Panc1 (cell line): ENCODE data around the gene PLXND1.

Experiments used
- CTCF ChIP-seq: fragments of 450-650 bp; IDR thresholded peaks from 2 replicates; pipeline ENCODE4 v1.5.1; 2017; ENCODE audit warnings: mild to moderate bottlenecking
- POLR2AphosphoS5 ChIP-seq: IDR thresholded peaks from 2 replicates; pipeline ENCODE4 v1.6.1; 2012; ENCODE audit warnings: mild to moderate bottlenecking, low read depth, low read length, moderate library complexity
- REST ChIP-seq, 2 experiments: IDR thresholded peaks; 2 replicates each; pipeline ENCODE4 v1.6.1; 2011 to 2012; ENCODE audit warnings: low read depth in 2 of 2, control low read depth in 1 of 2, low read length in 1 of 2, mild to moderate bottlenecking in 1 of 2, moderate library complexity in 1 of 2; ENCODE audit not compliant: insufficient read depth in 1 of 2
- SIN3A ChIP-seq: IDR thresholded peaks from 2 replicates; pipeline ENCODE4 v1.6.1; 2012; ENCODE audit warnings: low read depth, mild to moderate bottlenecking, low read length, moderate library complexity, borderline replicate concordance; ENCODE audit not compliant: insufficient read depth
- TCF7L2 ChIP-seq: IDR thresholded peaks from 2 replicates; pipeline ENCODE4 v1.6.1; 2011; ENCODE audit warnings: mild to moderate bottlenecking, low read depth, low read length, inconsistent platforms

- no peak for TF ChIP-seq CTCF
- TF ChIP-seq TCF7L2 = no peak
- TF ChIP-seq POLR2AphosphoS5 = no peak
- no peak for TF ChIP-seq REST (IDR thresholded peaks at IDR 0.05; ENCODE audit: insufficient read depth in 1 of 2, low read depth in 2 of 2, low read length in 1 of 2)
- TF ChIP-seq SIN3A = 0 out of 2 replicates have a peak, but pooled peaks have one; percentile 37
These were observed 13.3 kb downstream of the PLXND1 start for GRCh38 chr3:129593230-129593594.
